T-cell (primary cell): ENCODE results near the gene GPR32. TPM values are rescaled to one million over a fixed set of nuclear protein-coding genes. Genes with fewer than 3 reads are reported as not detected.

ENCODE experiments used
- ATAC-seq, 4 experiments: fragments of 200-7000 bp in 3 of 4; fragments of 150-1000 bp in 1 of 4; cut with Tn5 transposase; replicated peaks in 1 of 4; 1 replicate in 3 of 4; 2 replicates in 1 of 4; pipeline ENCODE4 v1.10.0; 2021; ENCODE audit warnings: moderate library complexity in 3 of 4, mild to moderate bottlenecking in 2 of 4, moderate number of reproducible peaks in 1 of 4
- CTCF ChIA-PET, 2 donors: fragments of 300-600 bp; sonication (Branson Sonifier 250); formaldehyde crosslinking; loops; one replicate each; lab custom pipeline; 2022; ENCODE audit warnings: antibody characterized with exemption in 2 of 2; lab: Charles Lee
- POLR2A ChIA-PET, 2 donors: fragments of 300-600 bp; sonication (Branson Sonifier 250); formaldehyde crosslinking; loops; one replicate each; lab custom pipeline; 2022; ENCODE audit warnings: antibody characterized with exemption in 2 of 2; lab: Charles Lee
- DNase-seq, 35 experiments: peaks; one replicate each; pipeline versions ENCODE4 v3.0.0 to v3.0.0-alpha.2; 2013 to 2023
- H3K27ac ChIP-seq: one replicate; pipeline ENCODE4 v1.5.1; 2013; ENCODE audit warnings: low read length
- H3K27me3 ChIP-seq, 2 experiments: replicated peaks in 1 of 2; 1 replicate in 1 of 2; 2 replicates in 1 of 2; pipeline versions ENCODE4 v1.6.1 to v1.7.0; 2013; ENCODE audit warnings: low read length in 1 of 2, mixed read lengths in 1 of 2; ENCODE audit not compliant: control insufficient read depth in 2 of 2, insufficient read depth in 2 of 2; ENCODE audit errors: extremely low read depth in 1 of 2
- H3K36me3 ChIP-seq, 2 donors: 1 replicate in 1 of 2; 2 replicates in 1 of 2; pipeline versions ENCODE4 v1.6.1 to v1.7.0; 2013; ENCODE audit warnings: low read length in 1 of 2; ENCODE audit not compliant: control insufficient read depth in 2 of 2, insufficient read depth in 1 of 2; ENCODE audit errors: extremely low read depth in 1 of 2
- H3K4me1 ChIP-seq, 2 experiments: 1 replicate in 1 of 2; 2 replicates in 1 of 2; pipeline versions ENCODE4 v1.6.1 to v1.7.0; 2013; ENCODE audit warnings: low read length in 2 of 2, mixed read lengths in 1 of 2; ENCODE audit not compliant: insufficient read depth in 2 of 2, control insufficient read depth in 1 of 2; ENCODE audit errors: extremely low read depth in 1 of 2
- H3K4me3 ChIP-seq, 2 donors: 1 replicate in 1 of 2; 2 replicates in 1 of 2; pipeline versions ENCODE4 v1.5.1 to v1.7.0; 2013; ENCODE audit warnings: mild to moderate bottlenecking in 2 of 2, low read length in 1 of 2, moderate library complexity in 1 of 2; ENCODE audit not compliant: control insufficient read depth in 1 of 2; ENCODE audit errors: extremely low read depth in 1 of 2
- H3K9me3 ChIP-seq: 2 replicates; pipeline ENCODE4 v1.7.0; 2013
- H3K27ac Mint-ChIP-seq, 2 donors: one replicate each; pipeline ENCODE4 v1.8.0; 2020 to 2021; ENCODE audit warnings: mild to moderate bottlenecking in 2 of 2, mixed read lengths in 2 of 2
- H3K27me3 Mint-ChIP-seq, 2 donors: one replicate each; pipeline ENCODE4 v1.8.0; 2021 to 2022; ENCODE audit warnings: mixed read lengths in 2 of 2
- H3K36me3 Mint-ChIP-seq: one replicate; pipeline ENCODE4 v1.8.0; 2021; ENCODE audit warnings: mixed read lengths
- H3K4me1 Mint-ChIP-seq, 3 donors: one replicate each; pipeline ENCODE4 v1.8.0; 2020 to 2022; ENCODE audit warnings: mixed read lengths in 3 of 3, mild to moderate bottlenecking in 1 of 3
- H3K4me3 Mint-ChIP-seq, 3 donors: one replicate each; pipeline ENCODE4 v1.8.0; 2020 to 2022; ENCODE audit warnings: mild to moderate bottlenecking in 3 of 3, mixed read lengths in 3 of 3, moderate library complexity in 3 of 3
- H3K9me3 Mint-ChIP-seq, 3 donors: one replicate each; pipeline ENCODE4 v1.8.0; 2020 to 2022; ENCODE audit warnings: mixed read lengths in 3 of 3
- WGBS: methylation state at CpG from one replicate; pipeline ENCODE4 v1.1.5; 2013; ENCODE audit warnings: missing lambda C conversion rate; ENCODE audit not compliant: insufficient coverage; 5-methylcytosine and 5-hydroxymethylcytosine counted together
- total RNA-seq, 35 experiments: library from RNA in 6 of 35; stranded (reverse) in 6 of 35; fragments of 120-200 nt in 1 of 35; gene quantifications; one replicate each; pipeline versions ENCODE4 v1.2.1 to v1.2.4 and lab custom pipeline; 2013 to 2026

GPR32 gene
- total RNA-seq, 5 donors from 2014 or later (not counting 1 experiment from before 2014, with no cell fraction given), result not detected

- CTCF ChIA-PET, result no interaction called here
- no peak overlapping the region for H3K27ac Mint-ChIP-seq
Measured at GRCh38 chr19:50821248-50821612, 51.0 kb downstream of the GPR32 start.

More at GRCh38 chr19:50821248-50821612, 51.0 kb downstream of the GPR32 start:
- DNase-seq (no peak), ATAC-seq (no peak)
- POLR2A ChIA-PET, result no interaction called here
- peak overlapping the region in 1 of 3 donors; percentile 69 for H3K4me3 Mint-ChIP-seq
- H3K4me1 Mint-ChIP-seq, result peaks cover 21 to 33% (median 27%) of the 10 kb centered on the region in 3 donors
- no peaks in the 10 kb centered on the region for H3K36me3 Mint-ChIP-seq
- Histone ChIP-seq H3K36me3 (no peaks in the 10 kb centered on the region), H3K4me1 (peaks cover 0 to 20% of the 10 kb centered on the region in 2 experiments), H3K27me3 (peaks cover 4 to 79% of the 10 kb centered on the region in 2 experiments), H3K9me3 (no peaks in the 10 kb centered on the region), H3K4me3 (no peak overlapping the region), H3K27ac (no peak overlapping the region)
- peaks cover 68 to 73% of the 10 kb centered on the region in 2 donors for H3K27me3 Mint-ChIP-seq
- no peaks in the 10 kb centered on the region for H3K9me3 Mint-ChIP-seq
- WGBS, result 95% methylated on average over 2 of the region's 4 CpGs

Other genes with a start within 250 kb of the GPR32 start
- not detected for gene LRRC4B, start 202.0 kb upstream of the GPR32 start, total RNA-seq
- gene SYT3, start 130.6 kb upstream of the GPR32 start, total RNA-seq, result under 1 TPM in 3 of 5 donors, not detected in 2; 0.41 to 0.68 (median 0.57) TPM
- gene C19orf81, start 121.0 kb upstream of the GPR32 start, total RNA-seq, result 1 to 10 TPM in 1 of 5 donors, not detected in 4; 1.5 TPM
- gene SHANK1, start 50.7 kb upstream of the GPR32 start, total RNA-seq, result 1 to 10 TPM in 2 of 5 donors, under 1 TPM in 3; 0.06 to 3.3 (median 0.36) TPM
- gene CLEC11A, start 47.1 kb upstream of the GPR32 start, total RNA-seq, result 1 to 10 TPM; 1.4 to 5.0 (median 3.7) TPM
- gene ACP4, start 20.0 kb downstream of the GPR32 start, total RNA-seq, result not detected
- gene KLK1, start 53.3 kb downstream of the GPR32 start, total RNA-seq, result under 1 TPM in 3 of 5 donors, not detected in 2; 0.59 to 0.96 (median 0.60) TPM
- not detected for gene KLK15, start 63.1 kb downstream of the GPR32 start, total RNA-seq
- not detected for gene KLK3, start 84.5 kb downstream of the GPR32 start, total RNA-seq
- not detected for gene KLK2, start 103.0 kb downstream of the GPR32 start, total RNA-seq
- gene KLK4, start 140.9 kb downstream of the GPR32 start, total RNA-seq, result not detected
- not detected for gene KLK5, start 182.6 kb downstream of the GPR32 start, total RNA-seq
- gene KLK6, start 199.1 kb downstream of the GPR32 start, total RNA-seq, result not detected
- not detected for gene KLK7, start 213.5 kb downstream of the GPR32 start, total RNA-seq
- not detected for gene KLK8, start 231.1 kb downstream of the GPR32 start, total RNA-seq
- gene KLK10, start 249.2 kb downstream of the GPR32 start, total RNA-seq, result not detected